Calu3 (cell line): ENCODE measurements around the gene HOXA10. TPM values are rescaled to one million over a fixed set of nuclear protein-coding genes. Genes with fewer than 3 reads are reported as not detected.

Source experiments
- BruUV-seq: library from RNA; stranded (reverse); fragments of 400-500 nt; replicated peaks from 2 replicates; lab custom pipeline; 2021; lab: Mats Ljungman, UMichigan
- CTCF ChIA-PET: fragments of 300-600 bp; sonication (Branson Sonifier 250); formaldehyde crosslinking; loops from one replicate; lab custom pipeline; 2022; ENCODE audit warnings: antibody characterized with exemption; lab: Charles Lee
- DNase-seq: peaks from one replicate; pipeline ENCODE4 v3.0.0; 2022
- H3K27ac Mint-ChIP-seq: one replicate; pipeline ENCODE4 v1.8.0; 2022; ENCODE audit warnings: mixed read lengths; ENCODE audit not compliant: unreplicated experiment
- H3K27me3 Mint-ChIP-seq: one replicate; pipeline ENCODE4 v1.8.0; 2022; ENCODE audit warnings: mixed read lengths; ENCODE audit not compliant: unreplicated experiment
- H3K36me3 Mint-ChIP-seq: one replicate; pipeline ENCODE4 v1.8.0; 2022; ENCODE audit warnings: mild to moderate bottlenecking, moderate library complexity, mixed read lengths; ENCODE audit not compliant: insufficient read depth, unreplicated experiment
- H3K4me1 Mint-ChIP-seq: one replicate; pipeline ENCODE4 v1.8.0; 2022; ENCODE audit warnings: mild to moderate bottlenecking, low read depth, mixed read lengths; ENCODE audit not compliant: unreplicated experiment
- H3K4me3 Mint-ChIP-seq: one replicate; pipeline ENCODE4 v1.8.0; 2022; ENCODE audit warnings: mild to moderate bottlenecking, low read depth, moderate library complexity, mixed read lengths; ENCODE audit not compliant: unreplicated experiment
- H3K9me3 Mint-ChIP-seq: one replicate; pipeline ENCODE4 v1.8.0; 2022; ENCODE audit warnings: low read depth, mixed read lengths; ENCODE audit not compliant: unreplicated experiment
- CTCF ChIP-seq: fragments of 200-600 bp; IDR thresholded peaks from one replicate; pipeline ENCODE4 v1.8.0; 2022; ENCODE audit warnings: antibody characterized with exemption; ENCODE audit not compliant: unreplicated experiment
- intact Hi-C: fragments of 100-400 bp; cut with micrococcal nuclease; formaldehyde crosslinking; loops from one replicate; pipeline ENCODE4 v1.10.0; 2022; ENCODE audit not compliant: unreplicated experiment
- total RNA-seq: library from RNA; stranded (reverse); gene quantifications from 2 replicates; pipeline ENCODE4 v1.2.3, GENCODE V29; 2022

Gene HOXA10
- total RNA-seq, 1 experiment from 2014 or later: 11.8 TPM

- Mint-ChIP-seq H3K36me3 (peaks cover 21% of the 10 kb centered on the region), H3K9me3 (no peaks in the 10 kb centered on the region), H3K27me3 (peaks cover 37% of the 10 kb centered on the region), H3K4me1 (peaks cover 18% of the 10 kb centered on the region), H3K4me3 (peak overlapping the region; percentile 74), H3K27ac (no peak overlapping the region)
- no peak for DNase-seq
- no peak for TF ChIP-seq CTCF
- BruUV-seq: no TSS peak
- CTCF ChIA-PET: no interaction called here
- intact Hi-C loops: no loop called here
Observed at GRCh38 chr7:27182861-27183681, 9.0 kb upstream of the HOXA10 start.

- CTCF ChIA-PET: interaction anchor here (0.6 kb wide), 1 partner anchor 891 kb away, joined by 6 read pairs; no protein-coding TSS in a partner anchor
- Mint-ChIP-seq H3K4me3 (no peak overlapping the region), H3K9me3 (no peaks in the 10 kb centered on the region), H3K27ac (no peak overlapping the region), H3K27me3 (peaks cover 30% of the 10 kb centered on the region), H3K4me1 (peaks cover 18% of the 10 kb centered on the region), H3K36me3 (peaks cover 17% of the 10 kb centered on the region)
- no peak for TF ChIP-seq CTCF
- no peak for DNase-seq
- intact Hi-C loops: no loop called here
- BruUV-seq: no TSS peak
Observed at GRCh38 chr7:27182285-27182841, 8.2 kb upstream of the HOXA10 start.

GRCh38 chr7:27181795-27182275 is 7.7 kb upstream of the HOXA10 start:
- no TSS peak for BruUV-seq

More at GRCh38 chr7:27181795-27182275, 7.7 kb upstream of the HOXA10 start:
- no peak for TF ChIP-seq CTCF
- DNase-seq: no peak
- Mint-ChIP-seq H3K9me3 (no peaks in the 10 kb centered on the region), H3K27me3 (peaks cover 27% of the 10 kb centered on the region), H3K4me1 (peaks cover 18% of the 10 kb centered on the region), H3K36me3 (peaks cover 17% of the 10 kb centered on the region), H3K4me3 (no peak overlapping the region), H3K27ac (no peak overlapping the region)
- intact Hi-C loops: no loop called here
- CTCF ChIA-PET: interaction anchor here (0.6 kb wide), 1 partner anchor 891 kb away, joined by 6 read pairs; no protein-coding TSS in a partner anchor
